Activated B cell treated with CpG ODN at 0.5 μM for 24 hours (primary cell): ENCODE measurements around the gene ABCA9. TPM values are rescaled to one million over a fixed set of nuclear protein-coding genes. Genes with fewer than 3 reads are reported as not detected.

ENCODE experiments used
- ATAC-seq: fragments of 200-7000 bp; cut with Tn5 transposase; one replicate; pipeline ENCODE4 v1.10.0; 2021; ENCODE audit warnings: low read depth, mild to moderate bottlenecking, moderate library complexity
- CTCF ChIA-PET: fragments of 350-600 bp; sonication (Branson Sonifier 250); formaldehyde crosslinking; loops from one replicate; lab custom pipeline; 2021; ENCODE audit warnings: antibody characterized with exemption; lab: Charles Lee
- POLR2A ChIA-PET: fragments of 350-600 bp; sonication (Branson Sonifier 250); formaldehyde crosslinking; loops from one replicate; lab custom pipeline; 2021; ENCODE audit warnings: antibody characterized with exemption; lab: Charles Lee
- DNase-seq: peaks from one replicate; pipeline ENCODE4 v3.0.0; 2022
- H3K27ac Mint-ChIP-seq: one replicate; pipeline ENCODE4 v1.8.0; 2020; ENCODE audit warnings: mixed read lengths
- H3K27me3 Mint-ChIP-seq: one replicate; pipeline ENCODE4 v1.8.0; 2021; ENCODE audit warnings: mixed read lengths
- H3K36me3 Mint-ChIP-seq: one replicate; pipeline ENCODE4 v1.8.0; 2021; ENCODE audit warnings: low read depth, mixed read lengths
- H3K4me1 Mint-ChIP-seq: one replicate; pipeline ENCODE4 v1.8.0; 2021; ENCODE audit warnings: mixed read lengths
- H3K4me3 Mint-ChIP-seq: one replicate; pipeline ENCODE4 v1.8.0; 2020; ENCODE audit warnings: mild to moderate bottlenecking, mixed read lengths
- H3K9me3 Mint-ChIP-seq: one replicate; pipeline ENCODE4 v1.8.0; 2020; ENCODE audit warnings: mixed read lengths
- CTCF ChIP-seq: fragments of 200-600 bp; IDR thresholded peaks from one replicate; pipeline ENCODE4 v1.8.0; 2022; ENCODE audit warnings: antibody characterized with exemption, mild to moderate bottlenecking
- intact Hi-C: fragments of 100-400 bp; cut with micrococcal nuclease; formaldehyde crosslinking; loops from one replicate; pipeline ENCODE4 v1.15.1; 2024
- total RNA-seq: library from RNA; stranded (reverse); gene quantifications from 2 replicates; pipeline ENCODE4 v1.2.3, GENCODE V29; 2022

The ABCA9 gene
- total RNA-seq, 1 donor from 2014 or later: 0.04 TPM

- CTCF ChIA-PET: no interaction called here
- H3K4me3 Mint-ChIP-seq: no peak overlapping the region
- no peak for ATAC-seq
Measured at GRCh38 chr17:69058165-69058564, 2.6 kb downstream of the ABCA9 start.

GRCh38 chr17:69057280-69057679, 3.4 kb downstream of the ABCA9 start:
- Mint-ChIP-seq H3K4me3 (no peak overlapping the region), H3K27me3 (no peaks in the 10 kb centered on the region), H3K4me1 (peaks cover 6% of the 10 kb centered on the region), H3K9me3 (peaks cover 13% of the 10 kb centered on the region), H3K27ac (no peak overlapping the region), H3K36me3 (peaks cover 4% of the 10 kb centered on the region)
- intact Hi-C loops: no loop called here
- no peak for TF ChIP-seq CTCF
- POLR2A ChIA-PET: no interaction called here
- DNase-seq (no peak), ATAC-seq (no peak)
- CTCF ChIA-PET: no interaction called here

More at GRCh38 chr17:69058165-69058564, 2.6 kb downstream of the ABCA9 start:
- DNase-seq: no peak
- no peak for TF ChIP-seq CTCF
- Mint-ChIP-seq H3K27ac (no peak overlapping the region), H3K36me3 (peaks cover 4% of the 10 kb centered on the region), H3K9me3 (peaks cover 13% of the 10 kb centered on the region), H3K4me1 (peaks cover 6% of the 10 kb centered on the region), H3K27me3 (no peaks in the 10 kb centered on the region)
- intact Hi-C loops: no loop called here
- POLR2A ChIA-PET: no interaction called here

- H3K4me3 Mint-ChIP-seq: no peak overlapping the region
- POLR2A ChIA-PET: no interaction called here
Measured at GRCh38 chr17:69056179-69056823, 4.4 kb downstream of the ABCA9 start.

GRCh38 chr17:69055334-69055733, 5.4 kb downstream of the ABCA9 start:
- no peak overlapping the region for H3K4me3 Mint-ChIP-seq
- ChIA-PET POLR2A (no interaction called here), CTCF (no interaction called here)
- no peak overlapping the region for H3K27ac Mint-ChIP-seq
- ATAC-seq: no peak
- no peak for DNase-seq
- no peaks in the 10 kb centered on the region for H3K4me1 Mint-ChIP-seq
- intact Hi-C loops: no loop called here
- TF ChIP-seq CTCF: no peak
- H3K36me3 Mint-ChIP-seq: peaks cover 4% of the 10 kb centered on the region
- no peaks in the 10 kb centered on the region for H3K27me3 Mint-ChIP-seq
- peaks cover 13% of the 10 kb centered on the region for H3K9me3 Mint-ChIP-seq

More at GRCh38 chr17:69056179-69056823, 4.4 kb downstream of the ABCA9 start:
- CTCF ChIA-PET: no interaction called here
- Mint-ChIP-seq H3K27me3 (no peaks in the 10 kb centered on the region), H3K27ac (no peak overlapping the region), H3K9me3 (peaks cover 13% of the 10 kb centered on the region), H3K36me3 (peaks cover 4% of the 10 kb centered on the region), H3K4me1 (peaks cover 6% of the 10 kb centered on the region)
- DNase-seq (no peak), ATAC-seq (no peak)
- no peak for TF ChIP-seq CTCF
- intact Hi-C loops: no loop called here

- H3K36me3 Mint-ChIP-seq: peaks cover 4% of the 10 kb centered on the region
- ChIA-PET CTCF (no interaction called here), POLR2A (no interaction called here)
- no peak for DNase-seq
- H3K4me3 Mint-ChIP-seq: no peak overlapping the region
- intact Hi-C loops: no loop called here
- no peak for TF ChIP-seq CTCF
- no peaks in the 10 kb centered on the region for H3K4me1 Mint-ChIP-seq
- no peak overlapping the region for H3K27ac Mint-ChIP-seq
- ATAC-seq: no peak
- peaks cover 4% of the 10 kb centered on the region for H3K9me3 Mint-ChIP-seq
- no peaks in the 10 kb centered on the region for H3K27me3 Mint-ChIP-seq
Measured at GRCh38 chr17:69050999-69051775, 9.5 kb downstream of the ABCA9 start.
